ENCODE results near the gene KRT76. TPM values are rescaled to one million over a fixed set of nuclear protein-coding genes. Genes with fewer than 3 reads are reported as not detected.

The KRT76 gene
- polyA plus RNA-seq, 1 of the 3 experiments (the other 2 are of a cell fraction) = not detected

DNA sequence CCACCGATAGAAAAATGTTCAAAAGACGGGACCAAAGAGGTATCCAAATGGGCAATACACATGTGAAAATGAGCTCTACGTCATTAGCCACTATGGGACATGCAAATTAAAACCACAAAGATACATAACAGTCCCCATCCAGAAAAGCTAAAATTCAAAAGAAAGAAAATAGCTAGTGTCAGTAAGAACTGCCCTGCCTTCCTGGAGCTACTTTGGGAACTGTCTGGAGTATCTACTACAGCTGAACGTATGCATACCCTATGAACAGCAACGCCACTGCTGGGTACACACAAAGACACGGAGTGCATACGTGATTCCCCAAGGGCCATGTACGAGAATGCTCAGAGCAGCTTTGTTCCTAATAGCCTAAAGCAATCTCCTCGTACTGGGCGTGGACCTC, 48.0 kb downstream of the KRT76 start:
- Histone ChIP-seq H3K9me2 (no peaks in the 10 kb centered on the region), H2AFZ (ENCODE audit: low read depth) (no peak overlapping the region), H3K9me3 (no peaks in the 10 kb centered on the region), H3K27me3 (ENCODE audit: insufficient read depth) (peaks cover 30% of the 10 kb centered on the region), H3K4me2 (no peak overlapping the region), H3F3A (replicated peaks; ENCODE audit: insufficient read depth) (no peaks in the 10 kb centered on the region), H3K79me2 (ENCODE audit: insufficient read depth) (no peaks in the 10 kb centered on the region), H4K20me1 (ENCODE audit: insufficient read depth) (no peaks in the 10 kb centered on the region), H3K27ac (ENCODE audit: low read depth in 2 of 2, low read length in 1 of 2) (no peak overlapping the region), H3K4me3 (ENCODE audit: low read depth in 2 of 2, low read length in 1 of 2) (no peak overlapping the region), H3K36me3 (replicated peaks in 1 of 2; ENCODE audit: control insufficient read depth in 1 of 2, insufficient read depth in 2 of 2, low read length in 1 of 2) (no peaks in the 10 kb centered on the region), H3K9ac (no peak overlapping the region), H3K4me1 (ENCODE audit: control insufficient read depth in 1 of 2, insufficient read depth in 2 of 2, low read depth in 1 of 2, low read length in 1 of 2) (no peaks in the 10 kb centered on the region)
- ChIA-PET CTCF (no interaction called here), POLR2A (no interaction called here)
- TF ChIP-seq, protein P1, sequence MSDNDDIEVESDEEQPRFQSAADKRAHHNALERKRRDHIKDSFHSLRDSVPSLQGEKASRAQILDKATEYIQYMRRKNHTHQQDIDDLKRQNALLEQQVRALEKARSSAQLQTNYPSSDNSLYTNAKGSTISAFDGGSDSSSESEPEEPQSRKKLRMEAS (IDR thresholded peaks at IDR 0.05; ENCODE audit: low read depth) = no peak
- TF ChIP-seq, protein P2, sequence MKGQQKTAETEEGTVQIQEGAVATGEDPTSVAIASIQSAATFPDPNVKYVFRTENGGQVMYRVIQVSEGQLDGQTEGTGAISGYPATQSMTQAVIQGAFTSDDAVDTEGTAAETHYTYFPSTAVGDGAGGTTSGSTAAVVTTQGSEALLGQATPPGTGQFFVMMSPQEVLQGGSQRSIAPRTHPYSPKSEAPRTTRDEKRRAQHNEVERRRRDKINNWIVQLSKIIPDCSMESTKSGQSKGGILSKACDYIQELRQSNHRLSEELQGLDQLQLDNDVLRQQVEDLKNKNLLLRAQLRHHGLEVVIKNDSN (IDR thresholded peaks at IDR 0.05; ENCODE audit: borderline replicate concordance, low read depth) = no peak
- TF ChIP-seq FOXM1 (IDR thresholded peaks at IDR 0.05; ENCODE audit: low read depth) (no peak), POLR2AphosphoS5 (IDR thresholded peaks at IDR 0.05; ENCODE audit: low read depth, low read length) (no peak), MEF2A (IDR thresholded peaks at IDR 0.05; ENCODE audit: borderline replicate concordance, low read depth) (no peak), TEAD4 (IDR thresholded peaks at IDR 0.05; ENCODE audit: borderline replicate concordance, insufficient read depth) (no peak), CHD2 (IDR thresholded peaks at IDR 0.05; ENCODE audit: low read length, partially characterized antibody) (no peak), GATA2 (CRISPR knock-in tag; IDR thresholded peaks at IDR 0.05) (no peak), YY1 (IDR thresholded peaks at IDR 0.05; ENCODE audit: low read depth) (no peak), SIN3A (IDR thresholded peaks at IDR 0.05; ENCODE audit: borderline replicate concordance, low read depth, low read length) (no peak), EZH2phosphoT487 (IDR thresholded peaks at IDR 0.05; ENCODE audit: borderline replicate concordance, low read depth) (no peak), ELF1 (IDR thresholded peaks at IDR 0.05) (no peak), FOXJ3 (CRISPR knock-in tag; IDR thresholded peaks at IDR 0.05) (no peak), GABPA (IDR thresholded peaks at IDR 0.05; ENCODE audit: low read depth) (no peak), RFX5 (IDR thresholded peaks at IDR 0.05; ENCODE audit: low read length) (no peak)
- TF ChIP-seq, protein P3, sequence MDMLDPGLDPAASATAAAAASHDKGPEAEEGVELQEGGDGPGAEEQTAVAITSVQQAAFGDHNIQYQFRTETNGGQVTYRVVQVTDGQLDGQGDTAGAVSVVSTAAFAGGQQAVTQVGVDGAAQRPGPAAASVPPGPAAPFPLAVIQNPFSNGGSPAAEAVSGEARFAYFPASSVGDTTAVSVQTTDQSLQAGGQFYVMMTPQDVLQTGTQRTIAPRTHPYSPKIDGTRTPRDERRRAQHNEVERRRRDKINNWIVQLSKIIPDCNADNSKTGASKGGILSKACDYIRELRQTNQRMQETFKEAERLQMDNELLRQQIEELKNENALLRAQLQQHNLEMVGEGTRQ (IDR thresholded peaks at IDR 0.05; ENCODE audit: borderline replicate concordance, low read depth, low read length) = no peak
- TF ChIP-seq, protein P4, sequence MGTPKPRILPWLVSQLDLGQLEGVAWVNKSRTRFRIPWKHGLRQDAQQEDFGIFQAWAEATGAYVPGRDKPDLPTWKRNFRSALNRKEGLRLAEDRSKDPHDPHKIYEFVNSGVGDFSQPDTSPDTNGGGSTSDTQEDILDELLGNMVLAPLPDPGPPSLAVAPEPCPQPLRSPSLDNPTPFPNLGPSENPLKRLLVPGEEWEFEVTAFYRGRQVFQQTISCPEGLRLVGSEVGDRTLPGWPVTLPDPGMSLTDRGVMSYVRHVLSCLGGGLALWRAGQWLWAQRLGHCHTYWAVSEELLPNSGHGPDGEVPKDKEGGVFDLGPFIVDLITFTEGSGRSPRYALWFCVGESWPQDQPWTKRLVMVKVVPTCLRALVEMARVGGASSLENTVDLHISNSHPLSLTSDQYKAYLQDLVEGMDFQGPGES (IDR thresholded peaks at IDR 0.05; ENCODE audit: low read depth, low read length) = no peak
- TF ChIP-seq, protein P5, sequence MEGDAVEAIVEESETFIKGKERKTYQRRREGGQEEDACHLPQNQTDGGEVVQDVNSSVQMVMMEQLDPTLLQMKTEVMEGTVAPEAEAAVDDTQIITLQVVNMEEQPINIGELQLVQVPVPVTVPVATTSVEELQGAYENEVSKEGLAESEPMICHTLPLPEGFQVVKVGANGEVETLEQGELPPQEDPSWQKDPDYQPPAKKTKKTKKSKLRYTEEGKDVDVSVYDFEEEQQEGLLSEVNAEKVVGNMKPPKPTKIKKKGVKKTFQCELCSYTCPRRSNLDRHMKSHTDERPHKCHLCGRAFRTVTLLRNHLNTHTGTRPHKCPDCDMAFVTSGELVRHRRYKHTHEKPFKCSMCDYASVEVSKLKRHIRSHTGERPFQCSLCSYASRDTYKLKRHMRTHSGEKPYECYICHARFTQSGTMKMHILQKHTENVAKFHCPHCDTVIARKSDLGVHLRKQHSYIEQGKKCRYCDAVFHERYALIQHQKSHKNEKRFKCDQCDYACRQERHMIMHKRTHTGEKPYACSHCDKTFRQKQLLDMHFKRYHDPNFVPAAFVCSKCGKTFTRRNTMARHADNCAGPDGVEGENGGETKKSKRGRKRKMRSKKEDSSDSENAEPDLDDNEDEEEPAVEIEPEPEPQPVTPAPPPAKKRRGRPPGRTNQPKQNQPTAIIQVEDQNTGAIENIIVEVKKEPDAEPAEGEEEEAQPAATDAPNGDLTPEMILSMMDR (IDR thresholded peaks at IDR 0.05) = no peak
- DNase-seq = no peak
- 30% methylated on average over 7 of the region's 10 CpGs for WGBS (ENCODE audit: low lambda C conversion rate)

Data from SK-N-SH (cell line).